BJ (cell line): Measurements from ENCODE around the gene LSM12. TPM values are rescaled to one million over a fixed set of nuclear protein-coding genes. Genes with fewer than 3 reads are reported as not detected.

ENCODE experiments used
- CTCF ChIA-PET: fragments of 350-600 bp; formaldehyde crosslinking; extraction: SDS; loops from one replicate; lab custom pipeline; 2021; ENCODE audit warnings: antibody characterized with exemption, inconsistent platforms; lab: Yijun Ruan, JAX
- POLR2A ChIA-PET: fragments of 300-600 bp; sonication (Branson Sonifier 250); formaldehyde crosslinking; extraction: SDS; loops from one replicate; lab custom pipeline; 2021; ENCODE audit warnings: antibody characterized with exemption; lab: Charles Lee
- DNase-seq: peaks from one replicate; pipeline ENCODE4 v3.0.0-alpha.2; 2011; ENCODE audit warnings: low read depth
- H3K27me3 ChIP-seq: 2 replicates; pipeline ENCODE4 v1.6.0; 2011; ENCODE audit warnings: low read length; ENCODE audit not compliant: control insufficient read depth, insufficient read depth
- H3K36me3 ChIP-seq: 2 replicates; pipeline ENCODE4 v1.5.1; 2011; ENCODE audit warnings: low read length; ENCODE audit not compliant: control insufficient read depth, insufficient read depth
- H3K4me3 ChIP-seq: 2 replicates; pipeline ENCODE4 v1.5.1; 2011; ENCODE audit warnings: low read depth, mild to moderate bottlenecking, control low read depth, low read length
- polyA plus RNA-seq: library from polyadenylated mRNA; depleted of rRNA; stranded (reverse); fragments of >200 nt; gene quantifications from 2 replicates; pipeline ENCODE4 v1.2.3, GENCODE V29; 2011
- TF ChIP-seq, protein P1 (sequence below): IDR thresholded peaks from 2 replicates; pipeline ENCODE4 v1.5.1; 2011; ENCODE audit warnings: low read depth, mild to moderate bottlenecking, control low read depth, inconsistent platforms, low read length, moderate library complexity; ENCODE audit not compliant: insufficient read depth

The LSM12 gene
- polyA plus RNA-seq, 1 experiment = 36.3 TPM

DNA sequence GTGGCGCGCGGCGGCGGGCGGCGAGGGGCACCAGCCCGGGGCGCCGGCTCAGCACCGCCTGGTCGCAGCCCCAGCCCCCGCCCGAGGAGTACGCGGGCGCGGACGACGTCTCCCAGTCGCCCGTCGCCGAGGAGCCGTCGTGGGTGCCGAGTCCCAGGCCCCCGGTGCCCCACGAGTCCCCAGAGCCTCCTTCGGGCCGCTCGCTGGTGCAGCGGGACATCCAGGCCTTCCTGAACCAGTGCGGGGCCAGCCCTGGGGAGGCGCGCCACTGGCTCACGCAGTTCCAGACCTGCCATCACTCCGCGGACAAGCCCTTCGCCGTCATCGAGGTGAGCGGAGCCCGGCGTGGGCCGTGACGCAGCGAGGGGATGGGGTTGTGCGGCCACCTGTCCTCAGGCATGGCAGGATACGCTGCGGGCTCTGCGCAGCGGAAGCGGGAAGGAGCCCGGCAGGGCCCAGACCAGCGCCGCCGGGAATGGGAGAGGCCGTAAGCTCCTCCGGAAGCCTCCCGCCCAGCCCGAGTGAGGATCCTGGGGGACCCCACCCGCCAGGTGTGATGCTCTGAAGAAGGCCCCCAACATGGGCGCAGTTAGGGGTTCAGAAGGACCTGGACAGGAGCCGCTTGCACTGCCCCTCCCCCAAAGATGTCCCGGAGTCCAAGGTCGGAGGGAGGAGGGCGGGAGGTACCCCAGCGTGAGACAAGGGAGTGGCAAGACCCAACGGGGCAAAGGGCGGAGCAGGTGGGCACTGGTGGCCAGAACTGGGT lies 61.5 kb downstream of the LSM12 start:
- ChIA-PET CTCF (interaction anchor here (1.2 to 1.9 kb wide), 2 partner anchors 9 to 61 kb away, joined by 3 to 7 read pairs; no protein-coding TSS in a partner anchor), POLR2A (no interaction called here)
- no peak overlapping the region for H3K4me3 ChIP-seq
- peaks cover 2% of the 10 kb centered on the region; the same call in 1 of the 2 replicates for H3K36me3 ChIP-seq
- TF ChIP-seq, protein P1, sequence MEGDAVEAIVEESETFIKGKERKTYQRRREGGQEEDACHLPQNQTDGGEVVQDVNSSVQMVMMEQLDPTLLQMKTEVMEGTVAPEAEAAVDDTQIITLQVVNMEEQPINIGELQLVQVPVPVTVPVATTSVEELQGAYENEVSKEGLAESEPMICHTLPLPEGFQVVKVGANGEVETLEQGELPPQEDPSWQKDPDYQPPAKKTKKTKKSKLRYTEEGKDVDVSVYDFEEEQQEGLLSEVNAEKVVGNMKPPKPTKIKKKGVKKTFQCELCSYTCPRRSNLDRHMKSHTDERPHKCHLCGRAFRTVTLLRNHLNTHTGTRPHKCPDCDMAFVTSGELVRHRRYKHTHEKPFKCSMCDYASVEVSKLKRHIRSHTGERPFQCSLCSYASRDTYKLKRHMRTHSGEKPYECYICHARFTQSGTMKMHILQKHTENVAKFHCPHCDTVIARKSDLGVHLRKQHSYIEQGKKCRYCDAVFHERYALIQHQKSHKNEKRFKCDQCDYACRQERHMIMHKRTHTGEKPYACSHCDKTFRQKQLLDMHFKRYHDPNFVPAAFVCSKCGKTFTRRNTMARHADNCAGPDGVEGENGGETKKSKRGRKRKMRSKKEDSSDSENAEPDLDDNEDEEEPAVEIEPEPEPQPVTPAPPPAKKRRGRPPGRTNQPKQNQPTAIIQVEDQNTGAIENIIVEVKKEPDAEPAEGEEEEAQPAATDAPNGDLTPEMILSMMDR = no peak
- 0 out of 2 replicates have a peak, but pooled peaks cover 1% of the 10 kb centered on the region for H3K27me3 ChIP-seq
- DNase-seq = no peak

GRCh38 chr17:44004077-44004760 lies 62.3 kb downstream of the LSM12 start, which contains the start of gene NAGS:
Gene NAGS, plus strand, starts transcription at chr17:44004622. Its CDS starts 42 bp downstream, at chr17:44004664.
- TF ChIP-seq, protein P1 = no peak

GRCh38 chr17:44002141-44002848 lies 64.2 kb downstream of the LSM12 start:
- 0 out of 2 replicates have a peak, but pooled peaks cover 1% of the 10 kb centered on the region for H3K27me3 ChIP-seq
- CTCF ChIA-PET = interaction anchor here (0.5 to 1.9 kb wide), 4 partner anchors 92 to 356 kb away, joined by 3 to 6 read pairs (median 4); no protein-coding TSS in a partner anchor

More at GRCh38 chr17:44004077-44004760, 62.3 kb downstream of the LSM12 start, which contains the start of gene NAGS:
- H3K4me3 ChIP-seq = no peak within 1 kb of the TSS
- ChIA-PET CTCF (interaction anchor here (1.0 to 1.9 kb wide), 4 partner anchors 9 to 126 kb away, joined by 3 to 7 read pairs (median 4); no protein-coding TSS in a partner anchor), POLR2A (no interaction called here)
- H3K36me3 ChIP-seq = no peaks in the 10 kb centered on the region
- no peak for DNase-seq
- 0 out of 2 replicates have a peak, but pooled peaks cover 1% of the 10 kb centered on the region for H3K27me3 ChIP-seq

GRCh38 chr17:44001461-44001920 lies 65.0 kb downstream of the LSM12 start:
- Histone ChIP-seq H3K36me3 (no peaks in the 10 kb centered on the region), H3K4me3 (no peak overlapping the region), H3K27me3 (0 out of 2 replicates have a peak, but pooled peaks cover 1% of the 10 kb centered on the region)
- no peak for DNase-seq
- ChIA-PET POLR2A (no interaction called here), CTCF (interaction anchor here (0.7 to 1.7 kb wide), 4 partner anchors 57 to 167 kb away, joined by 3 to 6 read pairs (median 4); no protein-coding TSS in a partner anchor)
- TF ChIP-seq, protein P1 = no peak

More at GRCh38 chr17:44002141-44002848, 64.2 kb downstream of the LSM12 start:
- no peak overlapping the region for H3K4me3 ChIP-seq
- DNase-seq = peak; percentile 49
- no peaks in the 10 kb centered on the region for H3K36me3 ChIP-seq
- POLR2A ChIA-PET = no interaction called here
- TF ChIP-seq, protein P1 = no peak
